ENCODE measurements around the gene ACSL6. TPM values are rescaled to one million over a fixed set of nuclear protein-coding genes. Genes with fewer than 3 reads are reported as not detected.

ACSL6 gene
- total and polyA plus RNA-seq, 2 donors (not counting 1 experiment from before 2014, with no cell fraction given) = 0.03 to 0.62 TPM

DNA sequence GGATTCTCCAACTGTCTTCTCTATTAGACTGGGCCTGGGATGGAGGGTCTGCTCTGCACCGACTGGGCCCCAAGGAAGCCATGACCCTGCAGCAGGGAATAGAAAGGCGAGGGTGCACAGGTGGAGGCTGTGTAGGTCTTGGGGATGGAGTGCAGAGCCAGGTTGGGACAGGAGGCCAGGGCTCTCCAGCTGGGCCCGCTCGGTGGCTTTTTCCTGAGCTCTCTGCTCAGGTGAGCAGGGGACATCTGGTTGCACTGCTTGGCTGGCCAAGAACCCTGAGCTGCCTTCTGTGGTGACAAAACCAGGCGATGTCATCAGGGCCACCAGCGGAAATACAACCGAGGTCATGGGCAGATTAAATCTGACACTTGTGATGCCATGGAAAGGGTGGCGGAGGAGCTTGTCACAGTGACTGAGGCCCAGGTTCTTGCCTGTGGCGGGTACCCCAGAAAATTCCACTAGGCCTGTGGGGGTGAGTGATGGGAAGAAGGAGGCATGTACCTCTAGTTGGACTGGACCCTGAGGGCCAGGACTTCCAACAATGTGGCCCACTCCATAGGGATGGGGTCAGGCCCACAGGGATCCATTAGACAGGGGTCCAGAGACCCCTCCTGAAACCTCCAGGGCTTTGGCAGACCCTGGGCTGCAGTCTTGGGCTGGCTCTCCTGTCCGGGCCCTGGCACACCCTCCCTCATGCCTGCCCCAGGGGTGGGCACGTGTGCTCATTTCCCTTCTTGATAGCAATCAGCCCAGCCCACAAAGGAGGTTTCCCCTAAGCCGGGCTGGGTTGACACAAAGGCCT, 44.6 kb upstream of the ACSL6 start:
- POLR2A ChIA-PET = no interaction called here
- H3K27me3 Mint-ChIP-seq = peaks cover 3% of the 10 kb centered on the region

GRCh38 chr5:132055441-132055807, 44.0 kb upstream of the ACSL6 start:
- no peak overlapping the region for H3K4me2 ChIP-seq (replicated peaks; ENCODE audit: low read depth, low read length, poor library complexity, severe bottlenecking)
- DNase-seq = no peak
- Mint-ChIP-seq H3K27ac (no peak overlapping the region), H3K27me3 (peaks cover 3% of the 10 kb centered on the region), H3K4me3 (no peak overlapping the region), H3K9me3 (ENCODE audit: insufficient read depth) (no peaks in the 10 kb centered on the region), H3K4me1 (no peaks in the 10 kb centered on the region)
- H2AFZ ChIP-seq (ENCODE audit: insufficient read depth, low read depth, low read length, poor library complexity, severe bottlenecking) = no peak overlapping the region
- H3K9ac ChIP-seq (ENCODE audit: low read length) = no peak overlapping the region
- H3K4me3 ChIP-seq (ENCODE audit: control extremely low read depth in 1 of 5, extremely low read depth in 1 of 5, insufficient read depth in 1 of 5, low read depth in 2 of 5, low read length in 4 of 5) = no peak overlapping the region
- H3K27ac ChIP-seq (ENCODE audit: low read length in 2 of 2) = no peak overlapping the region
- no peaks in the 10 kb centered on the region for H4K20me1 ChIP-seq (ENCODE audit: control insufficient read depth, insufficient read depth, low read length, poor library complexity, severe bottlenecking)
- TF ChIP-seq, protein P1, sequence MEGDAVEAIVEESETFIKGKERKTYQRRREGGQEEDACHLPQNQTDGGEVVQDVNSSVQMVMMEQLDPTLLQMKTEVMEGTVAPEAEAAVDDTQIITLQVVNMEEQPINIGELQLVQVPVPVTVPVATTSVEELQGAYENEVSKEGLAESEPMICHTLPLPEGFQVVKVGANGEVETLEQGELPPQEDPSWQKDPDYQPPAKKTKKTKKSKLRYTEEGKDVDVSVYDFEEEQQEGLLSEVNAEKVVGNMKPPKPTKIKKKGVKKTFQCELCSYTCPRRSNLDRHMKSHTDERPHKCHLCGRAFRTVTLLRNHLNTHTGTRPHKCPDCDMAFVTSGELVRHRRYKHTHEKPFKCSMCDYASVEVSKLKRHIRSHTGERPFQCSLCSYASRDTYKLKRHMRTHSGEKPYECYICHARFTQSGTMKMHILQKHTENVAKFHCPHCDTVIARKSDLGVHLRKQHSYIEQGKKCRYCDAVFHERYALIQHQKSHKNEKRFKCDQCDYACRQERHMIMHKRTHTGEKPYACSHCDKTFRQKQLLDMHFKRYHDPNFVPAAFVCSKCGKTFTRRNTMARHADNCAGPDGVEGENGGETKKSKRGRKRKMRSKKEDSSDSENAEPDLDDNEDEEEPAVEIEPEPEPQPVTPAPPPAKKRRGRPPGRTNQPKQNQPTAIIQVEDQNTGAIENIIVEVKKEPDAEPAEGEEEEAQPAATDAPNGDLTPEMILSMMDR (IDR thresholded peaks at IDR 0.05) = no peak
- TF ChIP-seq EZH2 (IDR thresholded peaks at IDR 0.05; ENCODE audit: borderline replicate concordance, insufficient read depth, low read depth, low read length, poor library complexity, severe bottlenecking) = no peak
- peaks cover 0 to 7% (median 0%) of the 10 kb centered on the region in 4 experiments for H3K27me3 ChIP-seq (replicated peaks in 1 of 4; ENCODE audit: control extremely low read depth in 1 of 4, control insufficient read depth in 3 of 4, insufficient read depth in 4 of 4, low read length in 3 of 4)
- ATAC-seq (ENCODE audit: low read depth) = no peak
- WGBS (ENCODE audit: insufficient coverage) = no CpG with 5 or more reads among the region's 1 CpG
- intact Hi-C loops (cut with micrococcal nuclease) = no loop called here
- H3K79me2 ChIP-seq (ENCODE audit: control insufficient read depth, insufficient read depth, low read length) = no peaks in the 10 kb centered on the region
- no peaks in the 10 kb centered on the region for H3K4me1 ChIP-seq (ENCODE audit: control insufficient read depth in 2 of 2, insufficient read depth in 2 of 2, low read length in 2 of 2)
- POLR2A ChIA-PET = no interaction called here
- H3K9me3 ChIP-seq (ENCODE audit: control extremely low read depth in 1 of 3, control insufficient read depth in 2 of 3, insufficient read depth in 1 of 3, low read length in 2 of 3) = no peaks in the 10 kb centered on the region
- CTCF ChIA-PET = interaction anchor here (1.0 kb wide), 1 partner anchor 8 kb away, joined by 3 read pairs; no protein-coding TSS in a partner anchor
- no peaks in the 10 kb centered on the region for H3K36me3 ChIP-seq (replicated peaks in 1 of 2; ENCODE audit: control extremely low read depth in 1 of 2, control insufficient read depth in 1 of 2, extremely low read depth in 1 of 2, insufficient read depth in 2 of 2, low read length in 1 of 2)

More for the DNA sequence above, 44.6 kb upstream of the ACSL6 start:
- ATAC-seq (ENCODE audit: low read depth) (no peak), DNase-seq (no peak)
- Histone ChIP-seq H4K20me1 (ENCODE audit: control insufficient read depth, insufficient read depth, low read length, poor library complexity, severe bottlenecking) (no peaks in the 10 kb centered on the region), H3K4me2 (replicated peaks; ENCODE audit: low read depth, low read length, poor library complexity, severe bottlenecking) (no peak overlapping the region), H3K4me1 (ENCODE audit: control insufficient read depth in 2 of 2, insufficient read depth in 2 of 2, low read length in 2 of 2) (no peaks in the 10 kb centered on the region), H3K9ac (ENCODE audit: low read length) (no peak overlapping the region), H3K79me2 (ENCODE audit: control insufficient read depth, insufficient read depth, low read length) (no peaks in the 10 kb centered on the region), H3K4me3 (ENCODE audit: control extremely low read depth in 1 of 5, extremely low read depth in 1 of 5, insufficient read depth in 1 of 5, low read depth in 2 of 5, low read length in 4 of 5) (no peak overlapping the region), H3K27ac (ENCODE audit: low read length in 2 of 2) (no peak overlapping the region), H2AFZ (ENCODE audit: insufficient read depth, low read depth, low read length, poor library complexity, severe bottlenecking) (no peak overlapping the region), H3K27me3 (replicated peaks in 1 of 4; ENCODE audit: control extremely low read depth in 1 of 4, control insufficient read depth in 3 of 4, insufficient read depth in 4 of 4, low read length in 3 of 4) (peaks cover 0 to 5% (median 0%) of the 10 kb centered on the region in 4 experiments), H3K9me3 (ENCODE audit: control extremely low read depth in 1 of 3, control insufficient read depth in 2 of 3, insufficient read depth in 1 of 3, low read length in 2 of 3) (no peaks in the 10 kb centered on the region), H3K36me3 (replicated peaks in 1 of 2; ENCODE audit: control extremely low read depth in 1 of 2, control insufficient read depth in 1 of 2, extremely low read depth in 1 of 2, insufficient read depth in 2 of 2, low read length in 1 of 2) (no peaks in the 10 kb centered on the region)
- Mint-ChIP-seq H3K9me3 (ENCODE audit: insufficient read depth) (no peaks in the 10 kb centered on the region), H3K4me1 (no peaks in the 10 kb centered on the region), H3K27ac (no peak overlapping the region), H3K4me3 (no peak overlapping the region)
- TF ChIP-seq, protein P1 (IDR thresholded peaks at IDR 0.05) = no peak
- no peak for TF ChIP-seq EZH2 (IDR thresholded peaks at IDR 0.05; ENCODE audit: borderline replicate concordance, insufficient read depth, low read depth, low read length, poor library complexity, severe bottlenecking)
- 80% methylated on average over 11 of the region's 12 CpGs for WGBS (ENCODE audit: insufficient coverage)
- CTCF ChIA-PET = interaction anchor here (1.0 kb wide), 1 partner anchor 7 kb away, joined by 3 read pairs; no protein-coding TSS in a partner anchor
- intact Hi-C loops (cut with micrococcal nuclease) = no loop called here
